AG09319 (cell line): ENCODE data around the gene IL32.

Source experiments
- DNase-seq: peaks from one replicate; pipeline ENCODE4 v3.0.0-alpha.2; 2010; ENCODE audit warnings: low read depth; ENCODE audit errors: extremely low read depth
- TF ChIP-seq, protein P1 (sequence below): IDR thresholded peaks from 2 replicates; pipeline ENCODE4 v1.5.1; 2011; ENCODE audit warnings: low read depth, mild to moderate bottlenecking, inconsistent platforms, low read length, moderate library complexity

The IL32 gene

DNA sequence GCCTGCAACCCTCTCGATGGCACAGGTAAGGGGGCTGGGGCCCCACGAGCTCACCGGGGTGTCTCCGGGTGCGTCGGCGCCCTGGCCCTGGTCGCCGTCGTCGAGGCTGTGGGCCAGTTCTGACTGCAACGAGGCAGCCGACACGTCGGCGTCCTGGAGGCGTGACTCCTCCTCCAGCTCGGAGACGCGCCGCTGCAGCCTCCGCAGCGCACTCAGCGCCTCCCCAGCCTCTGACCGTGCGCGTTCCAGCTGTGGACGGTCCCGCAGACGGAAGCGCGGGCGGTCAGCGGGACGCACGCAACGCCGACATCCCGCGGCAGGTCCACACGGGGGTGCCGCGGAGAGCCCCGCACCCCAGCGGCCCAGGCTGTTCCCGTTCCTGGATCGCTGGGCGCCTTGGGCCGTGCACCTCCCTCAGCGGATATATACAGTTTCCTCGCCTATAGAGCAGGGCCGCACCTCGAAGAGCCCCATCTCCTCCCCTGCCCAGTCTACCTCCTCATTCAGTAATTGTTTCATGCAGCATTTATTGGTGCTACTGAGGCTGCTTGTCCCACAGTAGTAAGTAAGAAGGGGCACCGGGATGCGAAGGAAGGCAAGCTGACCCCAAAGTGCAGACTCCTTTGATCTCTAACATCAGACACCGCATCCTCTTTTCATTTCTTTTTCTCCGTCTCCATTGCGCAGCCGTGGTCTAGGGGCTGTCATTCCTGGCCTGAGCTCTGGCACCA, 35.8 kb upstream of the IL32 start:
- no peak for DNase-seq
- TF ChIP-seq, protein P1, sequence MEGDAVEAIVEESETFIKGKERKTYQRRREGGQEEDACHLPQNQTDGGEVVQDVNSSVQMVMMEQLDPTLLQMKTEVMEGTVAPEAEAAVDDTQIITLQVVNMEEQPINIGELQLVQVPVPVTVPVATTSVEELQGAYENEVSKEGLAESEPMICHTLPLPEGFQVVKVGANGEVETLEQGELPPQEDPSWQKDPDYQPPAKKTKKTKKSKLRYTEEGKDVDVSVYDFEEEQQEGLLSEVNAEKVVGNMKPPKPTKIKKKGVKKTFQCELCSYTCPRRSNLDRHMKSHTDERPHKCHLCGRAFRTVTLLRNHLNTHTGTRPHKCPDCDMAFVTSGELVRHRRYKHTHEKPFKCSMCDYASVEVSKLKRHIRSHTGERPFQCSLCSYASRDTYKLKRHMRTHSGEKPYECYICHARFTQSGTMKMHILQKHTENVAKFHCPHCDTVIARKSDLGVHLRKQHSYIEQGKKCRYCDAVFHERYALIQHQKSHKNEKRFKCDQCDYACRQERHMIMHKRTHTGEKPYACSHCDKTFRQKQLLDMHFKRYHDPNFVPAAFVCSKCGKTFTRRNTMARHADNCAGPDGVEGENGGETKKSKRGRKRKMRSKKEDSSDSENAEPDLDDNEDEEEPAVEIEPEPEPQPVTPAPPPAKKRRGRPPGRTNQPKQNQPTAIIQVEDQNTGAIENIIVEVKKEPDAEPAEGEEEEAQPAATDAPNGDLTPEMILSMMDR: no peak

DNA sequence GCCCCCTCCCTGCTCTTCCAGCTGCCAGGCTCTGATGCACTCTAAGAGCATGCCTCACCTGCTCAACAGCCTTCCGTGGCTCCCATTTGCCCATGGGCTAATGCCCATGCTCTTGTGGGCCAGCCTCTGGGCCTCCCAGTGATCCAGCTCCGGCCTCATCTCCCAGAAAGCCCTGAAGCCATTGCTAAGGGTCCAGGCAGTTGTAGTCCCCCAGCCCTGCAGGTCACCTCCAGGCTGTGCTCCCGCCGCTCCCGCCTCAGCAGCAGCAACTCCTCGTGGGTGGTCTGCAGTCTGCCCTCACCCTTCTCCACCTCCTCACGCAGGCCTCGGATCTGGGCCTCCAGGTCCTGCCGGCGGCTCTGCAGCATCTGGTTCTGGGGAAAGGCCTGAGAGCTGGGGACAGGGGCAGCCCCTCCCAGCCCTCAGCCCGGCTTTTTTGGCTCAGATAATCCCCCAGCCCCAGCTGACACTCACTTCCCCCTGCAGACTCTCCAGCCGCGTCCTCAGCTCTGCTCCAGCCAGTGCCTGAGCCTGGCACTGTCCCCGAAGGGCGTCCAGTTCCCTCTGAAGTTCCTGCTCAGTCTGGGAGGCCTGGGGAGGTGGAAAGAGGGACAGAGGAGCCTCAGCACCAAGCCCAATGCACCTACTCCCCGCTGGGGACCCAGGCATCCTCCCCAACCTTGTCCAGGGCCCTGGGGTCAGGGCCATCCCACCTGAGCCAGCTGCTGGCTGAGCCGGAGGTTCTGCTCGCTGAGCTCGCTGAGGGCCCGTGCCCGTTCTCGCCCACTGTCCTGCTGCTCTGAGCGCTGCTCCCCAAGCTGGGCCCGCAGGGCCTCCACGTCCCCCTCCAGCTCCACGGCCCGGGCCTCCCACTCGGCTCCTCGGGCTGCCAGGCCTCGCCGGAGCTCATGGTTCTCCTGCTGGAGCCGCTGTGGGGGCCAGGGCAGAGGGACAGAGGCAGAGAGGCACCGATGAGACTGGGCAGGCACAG, 34.9 kb upstream of the IL32 start:
- TF ChIP-seq, protein P1: no peak
- DNase-seq: no peak

DNA sequence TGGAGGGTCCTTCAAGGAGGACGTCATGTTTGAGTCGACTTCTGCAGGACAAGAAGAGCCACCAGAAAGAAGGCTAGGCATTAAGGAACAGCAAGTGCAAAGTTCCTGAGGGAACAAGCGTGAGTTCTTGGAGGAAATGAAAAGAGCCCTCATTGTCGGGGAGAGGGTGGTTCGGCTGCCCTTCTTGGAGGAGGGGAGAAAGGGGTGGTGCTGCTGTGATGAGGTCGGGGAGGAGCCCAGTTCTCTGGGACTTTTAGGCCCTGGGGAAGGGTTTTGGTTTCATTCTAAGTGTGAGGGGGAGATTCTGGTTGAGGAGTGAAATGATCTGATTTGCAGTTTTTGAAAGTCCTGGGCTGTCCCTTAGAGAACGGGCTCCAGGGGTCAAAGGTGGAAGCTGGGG, 32.8 kb upstream of the IL32 start:
- no peak for DNase-seq
- TF ChIP-seq, protein P1: no peak

DNA sequence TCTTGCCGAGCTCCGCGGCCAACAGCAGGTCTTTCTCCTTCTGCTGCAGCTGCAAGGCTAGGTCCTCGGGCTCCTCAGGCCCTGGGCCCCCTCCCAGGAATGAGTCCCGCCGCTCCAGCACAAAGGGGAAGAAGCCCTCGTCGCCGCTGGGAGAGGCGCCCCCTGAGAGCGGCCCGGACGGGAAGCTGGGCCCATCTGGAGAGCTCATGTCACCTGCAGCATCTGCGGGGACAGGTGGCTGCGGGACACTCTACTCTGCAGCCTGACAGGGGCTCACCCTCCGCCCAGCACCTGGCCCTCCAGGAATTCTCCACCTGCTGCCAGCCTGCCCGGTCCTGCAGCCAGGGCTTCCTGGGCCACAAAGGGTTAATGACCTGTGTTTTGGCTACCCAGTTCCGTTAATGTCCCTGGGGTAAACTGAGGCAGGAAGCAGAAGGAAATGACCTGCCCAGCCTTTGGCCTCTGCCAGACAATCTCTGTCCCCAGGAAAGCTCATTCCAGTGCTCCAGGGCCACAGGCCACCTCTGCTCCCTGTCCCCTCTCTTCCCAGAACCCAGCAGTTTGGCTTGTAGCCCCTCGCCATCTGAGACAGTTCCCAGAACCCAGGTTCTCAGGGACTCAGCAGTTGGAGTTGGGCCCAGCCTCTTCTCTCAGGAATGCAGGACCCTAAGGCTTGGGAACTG, 30.0 kb upstream of the IL32 start:
- TF ChIP-seq, protein P1: no peak
- no peak for DNase-seq

DNA sequence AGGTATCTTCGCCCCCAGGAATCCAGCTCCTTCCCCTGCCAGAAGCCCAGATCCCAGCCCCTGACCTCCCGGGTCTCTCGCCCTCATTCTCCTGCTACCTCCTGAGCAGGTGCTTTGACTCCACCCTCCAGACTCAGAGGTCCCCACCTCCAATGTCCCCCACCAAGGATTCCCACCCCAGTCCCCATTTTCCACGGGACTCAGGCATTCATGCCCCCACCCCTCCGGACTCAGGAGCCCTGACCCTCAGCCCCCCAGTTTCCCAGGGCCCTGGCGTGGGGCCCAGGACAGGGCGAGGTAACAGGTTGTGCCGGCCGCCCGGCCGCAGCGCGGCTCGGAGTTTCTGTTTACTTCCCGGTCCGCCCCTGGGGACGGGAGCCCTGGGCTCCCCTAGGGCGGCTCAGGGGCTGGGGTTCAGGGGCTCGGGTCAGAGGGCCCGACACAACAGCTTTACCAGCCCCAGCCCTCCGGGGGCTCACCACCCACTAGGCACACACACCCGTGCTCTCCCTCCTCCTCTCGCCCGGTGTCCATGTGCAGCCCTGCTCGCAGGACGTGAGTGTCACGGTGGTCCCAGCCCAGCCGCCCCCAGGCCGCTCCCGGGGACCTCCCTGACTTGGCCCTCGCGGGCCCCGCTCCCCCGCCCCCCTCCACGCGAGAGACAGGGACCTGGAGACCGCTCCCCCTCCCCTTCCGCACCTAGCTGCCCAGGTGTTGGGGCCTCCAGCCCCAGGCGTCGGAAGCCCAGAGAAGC, 29.3 kb upstream of the IL32 start:
- no peak for DNase-seq
- TF ChIP-seq, protein P1: no peak

DNA sequence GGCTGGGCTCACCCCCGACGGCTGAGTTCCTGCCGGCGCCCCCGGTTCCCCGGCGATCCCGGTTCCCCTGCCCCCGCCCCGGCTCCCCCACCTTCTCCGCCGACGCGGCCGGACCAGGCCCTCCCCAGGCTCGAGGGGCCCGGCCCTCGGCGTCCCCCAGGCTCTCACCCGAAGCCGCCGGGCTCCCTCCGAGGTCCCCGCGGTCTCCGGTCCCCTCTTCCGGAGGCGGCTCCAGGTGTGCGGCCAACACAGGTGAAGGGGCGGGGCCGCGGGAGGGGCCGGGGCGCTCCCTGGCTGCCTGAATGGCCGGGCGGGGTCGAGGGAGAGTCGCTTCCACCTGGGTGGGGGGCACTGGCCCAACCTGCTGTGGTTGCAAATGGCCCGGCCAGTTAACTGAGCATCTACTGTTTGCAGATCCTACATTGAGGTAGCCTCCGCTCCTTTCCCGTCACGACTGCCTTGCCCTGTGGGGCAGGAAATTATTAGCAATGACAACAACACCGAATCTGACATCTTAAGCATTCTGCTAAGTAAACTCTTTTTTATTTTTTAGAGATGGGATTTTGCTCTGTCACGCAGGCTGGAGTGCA, 28.6 kb upstream of the IL32 start, which contains the start of gene BICDL2:
TSS of gene BICDL2 (minus strand) at position 219 of the 590 bp plus-strand sequence. CDS start 1,448 bp downstream, outside the sequence.
- TF ChIP-seq, protein P1: no peak
- no peak for DNase-seq
